GM18519 (cell line): ENCODE data around the gene PPRC1.

Experiments
- ATAC-seq: cut with Tn5 transposase; IDR thresholded peaks from one replicate; pipeline ENCODE4 v1.9.1; 2021; ENCODE audit warnings: mild to moderate bottlenecking, moderate library complexity; ENCODE audit not compliant: unreplicated experiment, low FRiP score

The PPRC1 gene

GRCh38 chr10:102147561-102147960 is 14.7 kb downstream of the PPRC1 start:
- no peak for ATAC-seq

DNA sequence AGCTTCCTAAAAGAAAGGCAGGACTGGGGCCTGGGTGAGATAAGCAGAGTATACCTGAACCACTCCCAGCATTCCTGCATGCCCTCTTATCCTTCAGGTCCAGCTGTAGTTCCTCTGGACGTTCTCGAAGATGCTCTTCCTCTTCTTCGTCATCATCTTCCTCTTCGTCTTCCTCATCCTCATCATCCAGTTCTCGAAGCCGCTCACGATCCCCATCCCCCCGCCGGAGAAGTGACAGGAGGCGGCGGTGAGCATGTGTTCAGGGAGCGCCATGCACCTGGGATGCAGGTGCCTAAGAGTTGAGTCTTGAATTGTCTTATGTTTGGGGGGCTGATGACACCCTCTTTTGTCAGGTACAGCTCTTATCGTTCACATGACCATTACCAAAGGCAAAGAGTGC is 15.4 kb downstream of the PPRC1 start:
- ATAC-seq: no peak

- no peak for ATAC-seq
These were observed 18.3 kb downstream of the PPRC1 start for GRCh38 chr10:102150970-102151773.

GRCh38 chr10:102151774-102152544 is 19.1 kb downstream of the PPRC1 start, which contains the start of gene NOLC1:
Gene NOLC1, plus strand, starts transcription at chr10:102152389. Its CDS starts 22 bp downstream, at chr10:102152411.
- ATAC-seq: peak; percentile 81

DNA sequence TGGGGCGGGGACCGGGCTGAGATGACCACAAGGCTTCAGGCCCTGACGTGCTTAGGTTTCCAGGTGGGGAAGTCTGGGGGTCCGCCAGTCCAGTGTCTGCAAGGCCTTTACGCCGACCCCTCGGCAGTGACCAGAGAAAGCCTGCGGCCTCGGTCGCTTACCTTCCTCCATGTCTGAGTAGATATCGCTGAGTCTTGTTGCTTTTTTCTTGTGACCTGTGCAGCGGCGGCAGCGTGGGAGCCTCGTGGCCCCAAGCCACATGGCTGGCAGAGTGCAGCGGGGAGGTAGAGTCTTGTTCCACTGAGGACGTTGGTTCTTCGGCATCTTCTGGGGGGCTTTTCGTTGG is 19.7 kb downstream of the PPRC1 start:
- peak; percentile 6 for ATAC-seq

- ATAC-seq: no peak
These were observed 20.3 kb downstream of the PPRC1 start for GRCh38 chr10:102153093-102153620.

- no peak for ATAC-seq
These were observed 21.8 kb downstream of the PPRC1 start for GRCh38 chr10:102154466-102155116.

DNA sequence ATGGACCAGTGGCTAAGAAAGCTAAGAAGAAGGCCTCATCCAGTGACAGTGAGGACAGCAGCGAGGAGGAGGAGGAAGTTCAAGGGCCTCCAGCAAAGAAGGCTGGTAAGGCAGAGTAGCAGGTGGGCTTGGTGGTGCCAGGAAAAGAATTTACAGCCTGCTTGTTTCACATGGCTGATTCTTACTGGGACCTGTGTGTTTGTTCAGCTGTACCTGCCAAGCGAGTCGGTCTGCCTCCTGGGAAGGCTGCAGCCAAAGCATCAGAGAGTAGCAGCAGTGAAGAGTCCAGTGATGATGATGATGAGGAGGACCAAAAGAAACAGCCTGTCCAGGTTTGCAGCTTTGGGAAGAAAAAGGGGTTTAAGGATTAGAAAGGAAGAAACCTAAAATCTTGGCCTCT is 24.4 kb downstream of the PPRC1 start:
- ATAC-seq: no peak

DNA sequence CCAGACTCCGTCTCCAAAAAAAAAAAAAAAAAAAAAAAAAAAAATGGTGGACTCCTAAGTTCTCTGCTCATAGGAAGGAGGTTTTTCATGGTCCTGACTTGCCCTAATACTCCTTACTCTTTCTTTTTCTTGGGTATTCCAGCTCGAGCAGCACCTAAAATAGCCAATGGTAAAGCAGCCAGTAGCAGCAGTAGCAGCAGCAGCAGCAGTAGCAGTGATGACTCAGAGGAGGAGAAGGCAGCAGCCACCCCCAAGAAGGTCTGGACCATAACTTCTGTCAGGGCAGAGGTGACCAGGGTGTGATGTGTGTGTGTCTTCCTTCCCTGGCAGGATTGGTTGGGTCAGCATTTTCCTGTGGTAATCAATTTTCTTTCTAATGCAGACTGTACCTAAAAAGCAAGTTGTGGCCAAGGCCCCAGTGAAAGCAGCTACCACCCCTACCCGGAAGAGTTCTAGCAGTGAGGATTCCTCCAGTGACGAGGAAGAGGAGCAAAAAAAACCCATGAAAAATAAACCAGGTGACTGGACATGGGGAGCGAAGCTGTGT is 26.3 kb downstream of the PPRC1 start:
- ATAC-seq: no peak

- ATAC-seq: no peak
These were observed 27.0 kb downstream of the PPRC1 start for GRCh38 chr10:102159831-102160230.

GRCh38 chr10:102163342-102163989 is 30.6 kb downstream of the PPRC1 start:
- no peak for ATAC-seq

DNA sequence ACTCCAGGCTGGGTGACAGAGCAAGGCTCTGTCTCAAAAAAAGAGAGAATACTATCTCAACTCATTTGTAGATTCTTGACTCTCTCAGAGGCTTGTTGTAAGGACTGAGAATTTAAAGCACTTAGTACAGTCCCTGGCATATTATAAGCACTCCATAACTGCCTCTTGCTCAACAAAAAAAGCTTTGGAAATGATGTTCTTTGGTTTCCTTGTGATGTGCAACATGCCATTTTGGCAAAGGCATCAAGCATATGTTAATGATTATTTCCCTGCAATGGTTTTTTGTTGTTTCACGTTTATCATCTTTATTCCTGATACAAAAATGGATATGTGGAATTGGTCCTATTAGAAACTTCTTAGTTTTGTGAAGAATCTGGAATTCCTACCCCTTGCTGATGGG is 35.0 kb downstream of the PPRC1 start:
- ATAC-seq: no peak

DNA sequence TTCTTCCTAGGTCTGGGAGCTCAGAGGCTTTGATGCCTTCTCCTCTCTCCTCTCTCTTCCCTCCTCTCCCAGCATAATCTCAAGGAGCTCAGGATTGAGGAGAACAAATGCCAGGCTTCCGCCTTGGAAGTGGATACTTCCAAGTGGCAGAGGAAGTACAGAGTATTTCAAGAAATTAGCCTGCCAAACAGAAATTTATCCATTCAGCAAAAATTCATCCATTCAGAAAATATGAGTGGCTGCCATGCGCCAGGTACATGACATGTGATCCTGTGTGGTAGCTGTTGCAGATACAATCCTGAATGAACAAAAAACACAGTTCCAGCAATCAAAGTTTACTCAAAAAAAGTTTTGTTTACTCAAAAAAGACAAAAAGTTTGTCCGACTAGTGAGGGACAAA is 37.8 kb downstream of the PPRC1 start:
- no peak for ATAC-seq

- ATAC-seq: no peak
These were observed 39.4 kb downstream of the PPRC1 start for GRCh38 chr10:102172288-102172687.

GRCh38 chr10:102175415-102175814 is 42.6 kb downstream of the PPRC1 start:
- ATAC-seq: no peak

GRCh38 chr10:102184606-102185005 is 51.8 kb downstream of the PPRC1 start:
- no peak for ATAC-seq

- ATAC-seq: no peak
These were observed 52.4 kb downstream of the PPRC1 start for GRCh38 chr10:102185272-102185671.

DNA sequence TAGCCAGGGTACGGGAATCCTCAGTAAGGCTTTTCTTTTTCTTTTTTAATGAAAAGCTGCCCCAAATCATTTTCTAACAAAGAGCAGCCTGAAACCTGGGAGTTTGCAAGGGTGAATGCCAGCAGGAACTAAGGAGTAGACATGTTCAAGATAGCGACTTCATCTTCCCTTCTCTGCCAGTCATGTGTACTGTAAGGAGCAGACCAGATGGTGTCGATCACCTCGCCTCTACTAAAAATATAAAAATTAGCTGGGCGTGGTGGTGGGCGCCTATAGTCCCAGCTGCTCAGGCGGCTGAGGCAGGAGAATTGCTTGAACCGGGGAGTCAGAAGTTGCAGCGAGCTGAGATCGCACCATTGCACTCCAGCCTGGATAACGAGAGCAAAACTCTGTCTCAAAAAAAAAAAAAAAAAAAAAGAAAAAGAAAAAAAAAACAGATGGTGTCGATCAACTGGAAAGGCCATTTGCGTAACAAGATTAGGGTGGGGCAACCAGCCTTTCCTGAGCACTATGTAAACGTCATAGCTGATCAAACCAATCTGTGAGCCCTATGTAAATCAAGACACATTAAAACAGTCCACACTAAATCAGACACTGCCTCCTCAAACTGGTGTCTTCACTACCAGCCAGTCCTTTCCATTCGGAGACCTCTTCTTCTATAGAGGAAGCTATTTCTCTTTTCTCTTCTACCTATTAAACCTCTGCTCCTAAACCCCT is 53.1 kb downstream of the PPRC1 start:
- no peak for ATAC-seq

DNA sequence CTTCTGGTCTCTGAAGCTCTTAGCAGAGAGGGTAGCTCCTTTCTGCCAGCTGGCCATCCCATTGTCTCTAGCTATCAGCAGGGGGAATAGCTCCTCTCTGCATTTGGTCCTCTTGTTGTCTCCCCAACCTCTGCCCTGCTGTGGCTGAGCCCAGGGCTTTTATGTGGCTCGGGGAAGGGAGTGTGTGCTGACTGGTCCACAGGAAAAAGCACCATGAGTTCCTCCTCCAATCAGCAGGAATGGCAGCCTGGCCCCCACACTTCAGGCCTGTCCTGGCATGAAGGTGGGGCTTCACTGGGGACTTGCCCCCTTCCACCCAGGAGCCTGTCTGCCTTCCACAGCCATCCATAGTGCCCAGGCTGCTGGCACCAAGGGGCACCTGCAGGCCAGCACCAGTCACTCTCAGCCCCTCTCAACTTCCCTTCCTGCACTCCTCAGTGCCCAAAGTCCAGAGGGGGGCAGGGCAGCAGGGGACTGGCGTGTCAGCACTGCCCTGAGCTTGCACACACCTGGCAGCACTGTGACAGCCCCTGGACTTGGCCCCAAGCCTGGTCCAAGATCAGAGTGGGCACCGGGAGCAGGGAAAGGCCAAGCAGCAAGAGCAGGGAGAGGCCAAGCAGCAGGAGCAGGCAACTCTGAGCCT is 55.6 kb downstream of the PPRC1 start:
- ATAC-seq: no peak
